ENCODE measurements around the gene LONP2. TPM values are rescaled to one million over a fixed set of nuclear protein-coding genes. Genes with fewer than 3 reads are reported as not detected.
"Not testable (repeated sequence)": the region's sequence is repeated elsewhere in the genome, so short reads cannot be mapped to it uniquely, and the experiment has no call there.

Gene LONP2
- total RNA-seq, 1 donor from 2014 or later: 80.4 TPM

GRCh38 chr16:48369765-48370164 lies 125.7 kb downstream of the LONP2 start:
- TF ChIP-seq, protein P1, sequence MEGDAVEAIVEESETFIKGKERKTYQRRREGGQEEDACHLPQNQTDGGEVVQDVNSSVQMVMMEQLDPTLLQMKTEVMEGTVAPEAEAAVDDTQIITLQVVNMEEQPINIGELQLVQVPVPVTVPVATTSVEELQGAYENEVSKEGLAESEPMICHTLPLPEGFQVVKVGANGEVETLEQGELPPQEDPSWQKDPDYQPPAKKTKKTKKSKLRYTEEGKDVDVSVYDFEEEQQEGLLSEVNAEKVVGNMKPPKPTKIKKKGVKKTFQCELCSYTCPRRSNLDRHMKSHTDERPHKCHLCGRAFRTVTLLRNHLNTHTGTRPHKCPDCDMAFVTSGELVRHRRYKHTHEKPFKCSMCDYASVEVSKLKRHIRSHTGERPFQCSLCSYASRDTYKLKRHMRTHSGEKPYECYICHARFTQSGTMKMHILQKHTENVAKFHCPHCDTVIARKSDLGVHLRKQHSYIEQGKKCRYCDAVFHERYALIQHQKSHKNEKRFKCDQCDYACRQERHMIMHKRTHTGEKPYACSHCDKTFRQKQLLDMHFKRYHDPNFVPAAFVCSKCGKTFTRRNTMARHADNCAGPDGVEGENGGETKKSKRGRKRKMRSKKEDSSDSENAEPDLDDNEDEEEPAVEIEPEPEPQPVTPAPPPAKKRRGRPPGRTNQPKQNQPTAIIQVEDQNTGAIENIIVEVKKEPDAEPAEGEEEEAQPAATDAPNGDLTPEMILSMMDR (IDR thresholded peaks at IDR 0.05; ENCODE audit: unreplicated experiment): no peak
- Mint-ChIP-seq H3K4me3 (no peak overlapping the region), H3K27ac (no peak overlapping the region), H3K9me3 (no peaks in the 10 kb centered on the region), H3K36me3 (no peaks in the 10 kb centered on the region), H3K4me1 (peaks cover 50% of the 10 kb centered on the region), H3K27me3 (ENCODE audit: low read depth) (no peaks in the 10 kb centered on the region)
- no peak for DNase-seq (ENCODE audit: low spot score in 2 of 2, unreplicated experiment in 2 of 2)

- peaks cover 45% of the 10 kb centered on the region for H3K4me1 Mint-ChIP-seq
- DNase-seq (ENCODE audit: low spot score in 2 of 2, unreplicated experiment in 2 of 2): no peak
- H3K9me3 Mint-ChIP-seq: no peaks in the 10 kb centered on the region
- no peak overlapping the region for H3K4me3 Mint-ChIP-seq
- TF ChIP-seq, protein P1 (IDR thresholded peaks at IDR 0.05; ENCODE audit: unreplicated experiment): no peak
- H3K27me3 Mint-ChIP-seq (ENCODE audit: low read depth): no peaks in the 10 kb centered on the region
- no peaks in the 10 kb centered on the region for H3K36me3 Mint-ChIP-seq
- H3K27ac Mint-ChIP-seq: no peak overlapping the region
These were observed 126.1 kb downstream of the LONP2 start for GRCh38 chr16:48370229-48370628.

DNA sequence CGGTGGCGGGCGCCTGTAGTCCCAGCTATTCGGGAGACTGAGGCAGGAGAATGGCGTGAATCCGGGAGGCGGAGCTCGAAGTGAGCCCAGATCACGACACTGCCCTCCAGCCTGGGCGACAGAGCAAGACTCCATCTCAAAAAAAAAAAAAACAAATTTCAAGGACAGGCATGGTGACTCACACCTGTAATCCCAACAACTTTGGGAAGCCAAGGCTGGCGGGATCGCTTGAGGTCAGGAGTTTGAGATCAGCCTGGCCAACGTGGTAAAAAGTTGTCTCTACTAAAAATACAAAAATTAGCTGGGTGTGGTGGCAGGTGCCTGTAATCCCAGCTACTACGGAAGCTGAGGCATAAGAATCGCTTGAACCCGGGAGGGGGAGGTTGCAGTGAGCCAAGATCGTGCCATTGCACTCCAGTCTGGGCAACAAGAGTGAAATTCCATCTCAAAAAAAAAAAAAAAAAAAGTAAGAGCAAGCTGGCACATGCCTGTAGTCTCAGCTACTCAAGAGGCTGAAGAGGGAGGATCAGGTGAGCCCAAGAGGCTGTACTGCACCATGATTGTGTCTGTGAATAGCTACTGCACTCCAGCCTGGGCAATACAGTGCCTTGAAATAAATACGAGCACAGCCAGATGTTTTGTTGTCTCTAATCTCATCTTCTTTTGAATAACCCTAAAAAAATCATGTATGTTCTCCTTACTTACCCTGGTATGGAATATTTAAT lies 126.7 kb downstream of the LONP2 start:
- H3K36me3 Mint-ChIP-seq; DNase-seq (ENCODE audit: low spot score in 2 of 2, unreplicated experiment in 2 of 2); H3K4me3 Mint-ChIP-seq; H3K27me3 Mint-ChIP-seq (ENCODE audit: low read depth); H3K9me3 Mint-ChIP-seq: not testable (repeated sequence)
- H3K4me1 Mint-ChIP-seq: peaks cover 40% of the 10 kb centered on the region
- H3K27ac Mint-ChIP-seq: peak overlapping the region; percentile 39

DNA sequence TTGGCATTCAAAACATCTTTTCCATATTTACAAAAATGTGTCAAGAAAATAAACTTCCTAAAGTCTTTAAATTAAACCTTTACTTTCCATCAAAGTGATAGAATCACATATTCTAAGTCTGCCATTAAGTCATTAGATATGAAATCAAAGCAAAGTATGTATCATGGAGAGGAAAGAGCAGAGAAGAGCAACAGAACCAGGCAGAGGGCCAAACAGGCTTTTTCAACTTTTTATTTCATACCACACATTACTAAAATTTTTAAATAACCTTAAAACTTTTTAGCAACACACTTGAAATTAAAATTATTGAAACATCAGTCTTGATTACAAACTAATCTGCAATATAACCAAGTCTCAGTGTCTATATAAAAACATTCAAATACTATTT lies 127.3 kb downstream of the LONP2 start:
- DNase-seq (ENCODE audit: low spot score in 2 of 2, unreplicated experiment in 2 of 2): no peak
- H3K36me3 Mint-ChIP-seq: no peaks in the 10 kb centered on the region
- no peaks in the 10 kb centered on the region for H3K27me3 Mint-ChIP-seq (ENCODE audit: low read depth)
- H3K4me1 Mint-ChIP-seq: peaks cover 38% of the 10 kb centered on the region
- H3K27ac Mint-ChIP-seq: peak overlapping the region; percentile 39
- H3K4me3 Mint-ChIP-seq: no peak overlapping the region
- TF ChIP-seq, protein P1 (IDR thresholded peaks at IDR 0.05; ENCODE audit: unreplicated experiment): no peak
- H3K9me3 Mint-ChIP-seq: no peaks in the 10 kb centered on the region

GRCh38 chr16:48372744-48373143 lies 128.6 kb downstream of the LONP2 start:
- no peak for DNase-seq (ENCODE audit: low spot score in 2 of 2, unreplicated experiment in 2 of 2)
- H3K27ac Mint-ChIP-seq: no peak overlapping the region
- peaks cover 32% of the 10 kb centered on the region for H3K4me1 Mint-ChIP-seq
- no peaks in the 10 kb centered on the region for H3K36me3 Mint-ChIP-seq
- H3K4me3 Mint-ChIP-seq: no peak overlapping the region
- no peaks in the 10 kb centered on the region for H3K9me3 Mint-ChIP-seq
- no peaks in the 10 kb centered on the region for H3K27me3 Mint-ChIP-seq (ENCODE audit: low read depth)
- TF ChIP-seq, protein P1 (IDR thresholded peaks at IDR 0.05; ENCODE audit: unreplicated experiment): no peak

DNA sequence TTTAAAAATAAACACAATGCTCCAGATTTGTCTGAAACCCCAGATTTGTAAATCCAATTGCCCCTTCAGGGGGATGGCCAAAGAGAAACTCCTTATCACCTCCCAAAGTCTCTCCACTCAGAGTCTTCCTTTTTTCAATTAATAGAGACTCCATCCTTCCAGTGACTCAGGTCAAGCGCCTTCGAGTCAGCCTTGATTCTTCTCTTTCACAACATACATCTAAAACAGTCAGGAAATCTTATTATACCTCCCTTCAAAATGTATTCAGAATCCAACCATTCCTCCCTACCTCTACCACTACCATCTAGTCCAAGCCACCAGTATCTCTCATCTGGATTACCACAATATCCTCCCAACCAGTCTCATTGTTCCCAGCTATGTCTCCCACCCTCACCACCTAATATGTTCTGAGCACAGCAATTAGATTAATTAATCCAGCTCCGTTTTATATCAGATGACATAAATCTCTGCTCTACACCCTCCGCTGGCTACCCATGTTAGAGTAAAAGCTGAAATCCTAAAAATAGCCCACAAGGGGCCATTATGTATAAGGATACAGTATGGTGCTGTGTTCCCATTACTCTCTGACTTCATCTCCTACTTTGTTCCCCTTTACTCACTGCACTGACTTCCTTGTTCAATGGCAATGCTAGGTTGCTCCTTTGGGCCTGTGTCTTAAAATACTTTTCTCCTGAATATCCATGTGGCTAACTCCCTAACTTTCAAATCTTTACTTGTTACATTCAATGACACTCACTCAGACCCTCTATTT lies 129.3 kb downstream of the LONP2 start:
- Mint-ChIP-seq H3K36me3 (no peaks in the 10 kb centered on the region), H3K9me3 (no peaks in the 10 kb centered on the region), H3K27ac (no peak overlapping the region), H3K4me1 (peaks cover 31% of the 10 kb centered on the region), H3K27me3 (ENCODE audit: low read depth) (no peaks in the 10 kb centered on the region), H3K4me3 (no peak overlapping the region)
- TF ChIP-seq, protein P1 (IDR thresholded peaks at IDR 0.05; ENCODE audit: unreplicated experiment): no peak
- no peak for DNase-seq (ENCODE audit: low spot score in 2 of 2, unreplicated experiment in 2 of 2)

Data from mesothelial cell of epicardium (in vitro differentiated cells).